SK-N-SH (cell line): ENCODE data around the gene LRRC8E.

Experiments used
- POLR2AphosphoS5 ChIP-seq: IDR thresholded peaks from 2 replicates; pipeline ENCODE4 v1.6.1; 2012; ENCODE audit warnings: low read depth, low read length
- RAD21 ChIP-seq: IDR thresholded peaks from 2 replicates; pipeline ENCODE4 v1.6.1; 2012; ENCODE audit warnings: mild to moderate bottlenecking, low read length
- TEAD4 ChIP-seq: IDR thresholded peaks from 2 replicates; pipeline ENCODE4 v1.4.0; 2012; ENCODE audit warnings: mild to moderate bottlenecking, borderline replicate concordance; ENCODE audit not compliant: insufficient read depth
- TF ChIP-seq, protein P1 (sequence below): fragments of 200-600 bp; sonication (generic); IDR thresholded peaks from 2 replicates; pipeline ENCODE4 v1.6.1; 2017; ENCODE audit warnings: antibody characterized with exemption, mild to moderate bottlenecking, moderate library complexity

DNA sequence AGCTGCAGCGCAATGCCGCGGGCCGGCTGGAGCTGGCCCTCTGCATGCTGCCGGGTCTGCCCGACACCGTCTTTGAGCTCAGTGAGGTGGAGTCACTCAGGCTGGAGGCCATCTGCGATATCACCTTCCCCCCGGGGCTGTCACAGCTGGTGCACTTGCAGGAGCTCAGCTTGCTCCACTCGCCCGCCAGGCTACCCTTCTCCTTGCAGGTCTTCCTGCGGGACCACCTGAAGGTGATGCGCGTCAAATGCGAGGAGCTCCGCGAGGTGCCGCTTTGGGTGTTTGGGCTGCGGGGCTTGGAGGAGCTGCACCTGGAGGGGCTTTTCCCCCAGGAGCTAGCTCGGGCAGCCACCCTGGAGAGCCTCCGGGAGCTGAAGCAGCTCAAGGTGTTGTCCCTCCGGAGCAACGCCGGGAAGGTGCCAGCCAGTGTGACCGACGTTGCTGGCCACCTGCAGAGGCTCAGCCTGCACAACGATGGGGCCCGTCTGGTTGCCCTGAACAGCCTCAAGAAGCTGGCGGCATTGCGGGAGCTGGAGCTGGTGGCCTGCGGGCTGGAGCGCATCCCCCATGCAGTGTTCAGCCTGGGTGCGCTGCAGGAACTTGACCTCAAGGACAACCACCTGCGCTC lies 11.6 kb downstream of the LRRC8E start:
- TF ChIP-seq, protein P1, sequence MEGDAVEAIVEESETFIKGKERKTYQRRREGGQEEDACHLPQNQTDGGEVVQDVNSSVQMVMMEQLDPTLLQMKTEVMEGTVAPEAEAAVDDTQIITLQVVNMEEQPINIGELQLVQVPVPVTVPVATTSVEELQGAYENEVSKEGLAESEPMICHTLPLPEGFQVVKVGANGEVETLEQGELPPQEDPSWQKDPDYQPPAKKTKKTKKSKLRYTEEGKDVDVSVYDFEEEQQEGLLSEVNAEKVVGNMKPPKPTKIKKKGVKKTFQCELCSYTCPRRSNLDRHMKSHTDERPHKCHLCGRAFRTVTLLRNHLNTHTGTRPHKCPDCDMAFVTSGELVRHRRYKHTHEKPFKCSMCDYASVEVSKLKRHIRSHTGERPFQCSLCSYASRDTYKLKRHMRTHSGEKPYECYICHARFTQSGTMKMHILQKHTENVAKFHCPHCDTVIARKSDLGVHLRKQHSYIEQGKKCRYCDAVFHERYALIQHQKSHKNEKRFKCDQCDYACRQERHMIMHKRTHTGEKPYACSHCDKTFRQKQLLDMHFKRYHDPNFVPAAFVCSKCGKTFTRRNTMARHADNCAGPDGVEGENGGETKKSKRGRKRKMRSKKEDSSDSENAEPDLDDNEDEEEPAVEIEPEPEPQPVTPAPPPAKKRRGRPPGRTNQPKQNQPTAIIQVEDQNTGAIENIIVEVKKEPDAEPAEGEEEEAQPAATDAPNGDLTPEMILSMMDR = no peak
- TF ChIP-seq RAD21 (no peak), TEAD4 (no peak), POLR2AphosphoS5 (no peak)
